Renal cortex interstitium (tissue), 15 donors: ENCODE measurements around the gene APBA1. TPM values are rescaled to one million over a fixed set of nuclear protein-coding genes. Genes with fewer than 3 reads are reported as not detected.

Experiments used
- DNase-seq, 11 donors: peaks; one replicate each; pipeline ENCODE4 v3.0.0-alpha.2; 2013; ENCODE audit warnings: low read depth in 9 of 11, low spot score in 4 of 11; ENCODE audit errors: extremely low read depth in 1 of 11
- long read RNA-seq, 16 experiments: transcript quantifications; one replicate each; lab custom pipeline, GENCODE V29; 2026
- polyA plus RNA-seq, 3 donors: library from polyadenylated mRNA; unstranded; fragments of 120-200 nt; gene quantifications; one replicate each; pipeline ENCODE4 v1.2.1, GENCODE V29; 2013; ENCODE audit not compliant: insufficient read length in 3 of 3

Gene APBA1
- 10 to 100 TPM; 13.3 to 18.1 (median 16.2) TPM for polyA plus RNA-seq
- long read RNA-seq, donor 1, full-length matches to known transcripts: 1 of 1 reads
- long read RNA-seq, donor 1, partial matches to known transcripts: 0 of 1 reads
- long read RNA-seq, donor 1, other reads (novel, unspliced or antisense): 0 of 1 reads
- long read RNA-seq, donor 2, partial matches to known transcripts: 17 of 17 reads
- long read RNA-seq, donor 2, other reads (novel, unspliced or antisense): 0 of 17 reads
- long read RNA-seq, donor 3: 0 reads
- long read RNA-seq, donor 4, full-length matches to known transcripts: 3 of 3 reads
- long read RNA-seq, donor 4, partial matches to known transcripts: 0 of 3 reads
- long read RNA-seq, donor 4, other reads (novel, unspliced or antisense): 0 of 3 reads
- long read RNA-seq, donor 5: 0 reads
- long read RNA-seq, donor 6, full-length matches to known transcripts: 2 of 24 reads
- long read RNA-seq, donor 6, partial matches to known transcripts: 22 of 24 reads
- long read RNA-seq, donor 6, other reads (novel, unspliced or antisense): 0 of 24 reads
- long read RNA-seq, donor 7: 0 reads
- long read RNA-seq, donor 8, partial matches to known transcripts: 28 of 28 reads
- long read RNA-seq, donor 8, other reads (novel, unspliced or antisense): 0 of 28 reads
- long read RNA-seq, donor 9, full-length matches to known transcripts: 1 of 1 reads
- long read RNA-seq, donor 9, partial matches to known transcripts: 0 of 1 reads
- long read RNA-seq, donor 9, other reads (novel, unspliced or antisense): 0 of 1 reads
- long read RNA-seq, donor 10, full-length matches to known transcripts: 1 of 1 reads
- long read RNA-seq, donor 10, partial matches to known transcripts: 0 of 1 reads
- long read RNA-seq, donor 10, other reads (novel, unspliced or antisense): 0 of 1 reads
- long read RNA-seq, donor 11: 0 reads
- long read RNA-seq, donor 12, full-length matches to known transcripts: 1 of 1 reads
- long read RNA-seq, donor 12, partial matches to known transcripts: 0 of 1 reads
- long read RNA-seq, donor 12, other reads (novel, unspliced or antisense): 0 of 1 reads
- long read RNA-seq, donor 13: 0 reads
- long read RNA-seq, donor 14: 0 reads
- long read RNA-seq, donor 15, full-length matches to known transcripts: 1 of 6 reads
- long read RNA-seq, donor 15, partial matches to known transcripts: 5 of 6 reads
- long read RNA-seq, donor 15, other reads (novel, unspliced or antisense): 0 of 6 reads
- long read RNA-seq, donor 16, full-length matches to known transcripts: 6 of 6 reads
- long read RNA-seq, donor 16, partial matches to known transcripts: 0 of 6 reads
- long read RNA-seq, donor 16, other reads (novel, unspliced or antisense): 0 of 6 reads

GRCh38 chr9:69671879-69672595 lies at the start of gene APBA1:
Gene APBA1 (minus strand): TSS chr9:69672371.
- peak in 7 of 11 donors; percentile 55 to 79 (median 70) for DNase-seq

GRCh38 chr9:69719983-69720382 lies 47.8 kb upstream of the APBA1 start:
- DNase-seq: no peak

DNA sequence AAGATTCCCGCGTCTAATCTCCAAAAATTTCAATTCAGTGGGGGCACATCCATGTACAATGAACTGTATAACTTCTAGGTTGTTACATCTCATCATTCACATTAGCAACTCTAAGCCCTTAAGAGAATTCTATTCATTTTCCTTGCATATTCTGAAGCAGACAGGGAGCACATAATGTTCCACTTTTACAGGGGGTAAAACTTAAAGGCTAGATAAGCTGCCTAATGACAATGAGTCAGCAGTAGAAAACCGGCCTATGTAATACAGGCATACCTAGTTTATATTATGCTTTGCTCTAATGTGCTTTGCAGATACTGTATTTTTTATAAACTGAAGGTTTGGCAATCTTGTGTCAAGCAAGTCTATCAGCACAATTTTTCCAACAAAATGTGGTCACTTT lies 47.2 kb upstream of the APBA1 start:
- DNase-seq: no peak

DNA sequence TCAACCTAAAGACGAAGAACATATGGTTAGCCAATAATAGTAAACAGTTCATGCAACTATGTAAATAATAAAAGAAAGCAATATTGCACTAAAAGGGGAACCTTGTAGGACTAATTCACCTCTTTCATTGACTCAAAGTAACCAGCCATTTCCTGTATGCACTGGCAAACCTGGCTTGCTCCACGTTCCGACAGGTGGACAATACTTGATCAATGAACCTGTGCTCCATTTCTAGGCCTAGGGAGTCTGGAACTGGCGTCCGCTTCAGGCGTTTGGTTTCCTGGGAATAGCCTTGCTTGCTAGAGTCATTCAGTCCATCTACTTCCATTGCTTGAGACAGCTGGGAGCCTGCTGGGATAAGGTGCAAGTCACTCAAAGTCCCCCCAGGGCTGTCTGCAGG lies 46.0 kb upstream of the APBA1 start:
- no peak for DNase-seq

- DNase-seq: no peak
Measured at GRCh38 chr9:69715825-69716224, 43.7 kb upstream of the APBA1 start.

GRCh38 chr9:69715096-69715495 lies 42.9 kb upstream of the APBA1 start:
- DNase-seq: no peak

DNA sequence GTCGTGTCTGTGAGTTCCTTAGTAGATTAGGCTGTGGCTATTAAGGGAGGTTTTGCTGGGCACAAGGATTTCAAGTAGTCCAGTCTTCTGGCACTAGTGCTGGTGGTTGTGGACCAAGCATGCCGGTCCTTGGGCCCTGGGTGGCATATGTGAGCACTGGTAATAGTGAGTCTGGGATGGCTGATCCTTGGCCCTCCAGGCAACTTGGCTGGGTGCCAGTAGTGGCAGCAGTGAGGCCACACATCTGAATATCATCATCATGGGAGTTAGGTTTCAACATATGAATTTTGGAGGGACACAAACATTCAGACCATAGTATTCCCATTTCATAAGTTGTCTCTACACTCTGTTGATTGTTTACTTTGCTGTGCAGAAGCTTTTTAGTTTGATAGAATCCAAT lies 25.3 kb upstream of the APBA1 start:
- DNase-seq: no peak

- no peak for DNase-seq
Measured at GRCh38 chr9:69696802-69697201, 24.6 kb upstream of the APBA1 start.

- no peak for DNase-seq
Measured at GRCh38 chr9:69689991-69690538, 17.9 kb upstream of the APBA1 start.

DNA sequence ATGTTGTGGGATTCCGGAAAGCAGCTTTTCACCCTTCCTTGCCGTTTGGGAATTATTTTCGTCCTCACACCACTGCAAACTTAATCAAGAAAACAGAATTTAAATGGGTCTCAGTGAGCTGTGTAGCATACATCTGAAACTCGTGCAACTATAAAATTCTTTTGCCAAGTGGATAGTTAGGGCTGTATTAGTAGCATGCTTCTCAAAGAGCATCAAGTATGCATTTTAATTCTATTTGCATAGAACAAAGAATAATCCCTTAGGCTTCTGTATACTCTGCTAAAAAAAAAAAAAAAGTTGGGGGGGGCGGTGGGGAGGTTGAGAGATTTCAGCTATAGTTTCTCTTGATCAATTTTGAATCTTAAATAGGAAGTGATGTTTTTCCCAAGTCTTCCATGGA lies 11.8 kb upstream of the APBA1 start:
- DNase-seq: no peak

GRCh38 chr9:69678843-69679538 lies 6.8 kb upstream of the APBA1 start:
- DNase-seq: no peak

- no peak for DNase-seq
Measured at GRCh38 chr9:69677931-69678330, 5.8 kb upstream of the APBA1 start.

GRCh38 chr9:69675563-69675962 lies 3.4 kb upstream of the APBA1 start:
- no peak for DNase-seq

DNA sequence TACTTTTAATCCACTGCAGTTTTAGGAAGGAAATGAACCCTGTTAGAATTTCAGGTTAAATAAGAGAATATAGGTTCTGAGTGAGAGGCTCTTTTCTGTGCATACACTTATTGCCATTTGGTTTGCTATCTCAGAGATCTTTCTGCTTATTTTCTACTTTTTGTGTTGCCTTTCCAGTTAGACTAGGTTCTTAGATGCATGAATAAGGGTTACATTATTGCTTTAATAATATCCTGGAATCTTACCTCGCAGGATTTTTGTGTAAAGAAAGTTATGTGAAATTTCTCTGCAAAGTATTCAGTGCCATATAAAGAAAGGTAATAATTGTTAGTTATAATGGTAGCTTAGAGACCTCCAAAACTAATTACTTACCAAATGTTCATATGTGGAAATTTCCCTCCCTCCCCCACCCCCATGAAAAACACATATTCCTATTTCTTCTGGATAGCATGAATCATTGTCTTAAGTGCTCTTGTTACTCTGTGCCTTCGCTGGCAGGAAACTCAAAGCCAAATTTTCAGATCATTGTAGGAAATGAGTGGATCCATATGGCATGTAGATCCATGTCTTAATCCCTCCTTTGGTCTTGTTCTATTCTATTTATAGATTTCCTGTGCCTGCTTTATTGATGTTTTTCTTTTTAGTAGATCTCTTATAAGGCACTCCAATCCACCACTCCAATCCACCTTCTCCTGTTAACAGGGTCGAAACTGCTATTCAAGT lies 2.7 kb upstream of the APBA1 start:
- peak in 1 of 11 donors; percentile 31 for DNase-seq

DNA sequence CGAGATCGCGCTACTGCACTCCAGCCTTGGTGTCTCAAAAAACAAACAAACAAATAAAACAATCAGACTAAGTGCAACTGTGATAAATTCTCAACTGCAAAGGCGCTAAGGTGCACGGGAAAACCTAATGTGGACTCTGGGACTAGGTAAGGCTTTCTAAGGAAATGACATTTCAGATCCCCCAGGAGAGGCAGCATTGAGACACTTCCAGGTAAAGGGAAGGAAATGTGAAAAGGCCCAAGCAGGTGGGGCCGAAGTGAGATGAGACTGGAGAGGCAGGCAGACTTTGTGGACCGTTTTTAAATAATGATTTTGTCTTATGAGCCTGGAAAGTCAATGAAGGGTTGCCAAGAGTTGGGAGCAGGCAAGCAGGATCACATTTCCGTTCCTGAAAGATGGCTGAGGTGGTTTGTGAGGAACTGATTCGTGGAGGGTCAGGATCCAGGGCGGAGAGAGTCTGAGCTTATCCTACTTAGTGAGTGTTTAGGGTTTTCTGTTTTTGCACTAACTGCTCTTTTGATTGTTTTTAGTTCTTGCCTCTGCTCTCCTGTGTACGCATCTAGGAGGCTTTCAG lies 2.0 kb upstream of the APBA1 start:
- no peak for DNase-seq

DNA sequence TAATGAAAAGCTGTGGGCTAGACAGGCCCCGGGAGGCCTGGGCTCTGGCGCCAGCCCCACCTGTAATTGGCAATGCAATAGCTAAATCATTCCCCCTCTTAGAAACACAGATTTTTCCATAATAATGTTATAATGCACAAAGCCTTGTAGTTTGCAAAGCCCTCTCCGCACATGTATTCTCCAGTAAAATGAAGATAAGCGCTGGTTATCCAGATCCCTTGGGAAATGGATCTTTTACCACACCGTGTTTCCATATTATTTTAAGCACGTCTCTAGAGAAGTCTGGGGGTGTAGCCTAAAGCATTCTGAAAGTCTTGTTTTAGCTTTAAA lies 1.1 kb upstream of the APBA1 start:
- no peak for DNase-seq
